SK-N-SH (cell line): ENCODE measurements around the gene DAB1. TPM values are rescaled to one million over a fixed set of nuclear protein-coding genes. Genes with fewer than 3 reads are reported as not detected.

Experiments
- CTCF ChIA-PET: fragments of 300-600, 350-600 bp; formaldehyde crosslinking; extraction: SDS; loops from one replicate; lab custom pipeline; 2021; lab: Yijun Ruan, JAX
- POLR2A ChIA-PET: fragments of 350-600 bp; sonication (Branson Sonifier 250); formaldehyde crosslinking; extraction: SDS; loops from one replicate; lab custom pipeline; 2020; ENCODE audit warnings: antibody characterized with exemption, inconsistent platforms; lab: Yijun Ruan, JAX
- DNase-seq: peaks from one replicate; pipeline ENCODE4 v3.0.0; 2012
- H2AFZ ChIP-seq: fragments of 200-600 bp; sonication (generic); 2 replicates; pipeline ENCODE4 v1.8.1; 2016; ENCODE audit warnings: antibody characterized with exemption, mild to moderate bottlenecking, low read depth
- H3F3A ChIP-seq: fragments of 200-600 bp; sonication (generic); replicated peaks from 2 replicates; pipeline ENCODE3; 2016; ENCODE audit warnings: antibody characterized with exemption, mild to moderate bottlenecking; ENCODE audit not compliant: insufficient read depth
- H3K27ac ChIP-seq, 2 experiments: fragments of 200-500 bp in 1 of 2; fragments of 200-600 bp in 1 of 2; sonication (Bioruptor generic) in 1 of 2; sonication (generic), shearing (Covaris generic) in 1 of 2; 2 replicates each; pipeline versions ENCODE4 v1.5.1 to v1.6.1; 2014 to 2016; ENCODE audit warnings: low read depth in 2 of 2, inconsistent platforms in 1 of 2, low read length in 1 of 2, mild to moderate bottlenecking in 1 of 2, mixed read lengths in 1 of 2
- H3K27me3 ChIP-seq: fragments of 200-600 bp; sonication (generic), shearing (Covaris generic); 2 replicates; pipeline ENCODE4 v1.6.1; 2016; ENCODE audit warnings: mixed run types; ENCODE audit not compliant: insufficient read depth
- H3K36me3 ChIP-seq, 2 experiments: fragments of 200-500 bp in 1 of 2; fragments of 200-600 bp in 1 of 2; sonication (Bioruptor generic) in 1 of 2; sonication (generic) in 1 of 2; replicated peaks in 1 of 2; 2 replicates each; pipeline versions ENCODE3 to v1.5.1; 2014 to 2016; ENCODE audit warnings: low read length in 1 of 2, mild to moderate bottlenecking in 1 of 2; ENCODE audit not compliant: insufficient read depth in 2 of 2, control insufficient read depth in 1 of 2
- H3K4me1 ChIP-seq, 2 experiments: fragments of 200-500 bp in 1 of 2; fragments of 200-600 bp in 1 of 2; sonication (Bioruptor generic) in 1 of 2; sonication (generic), shearing (Covaris generic) in 1 of 2; 2 replicates each; pipeline versions ENCODE4 v1.5.1 to v1.6.1; 2014 to 2016; ENCODE audit warnings: low read depth in 1 of 2, low read length in 1 of 2, mixed run types in 1 of 2; ENCODE audit not compliant: insufficient read depth in 2 of 2, control insufficient read depth in 1 of 2
- H3K4me2 ChIP-seq: fragments of 200-600 bp; sonication (generic), shearing (Covaris generic); 2 replicates; pipeline ENCODE4 v1.6.1; 2017; ENCODE audit warnings: mixed run types
- H3K4me3 ChIP-seq, 2 experiments: fragments of 200-500 bp in 1 of 2; fragments of 200-600 bp in 1 of 2; sonication (Bioruptor generic) in 1 of 2; sonication (generic), shearing (Covaris generic) in 1 of 2; 2 replicates each; pipeline versions ENCODE4 v1.5.1 to v1.8.1; 2014 to 2016; ENCODE audit warnings: low read depth in 2 of 2, inconsistent platforms in 1 of 2, low read length in 1 of 2, mild to moderate bottlenecking in 1 of 2, mixed read lengths in 1 of 2, moderate library complexity in 1 of 2
- H3K79me2 ChIP-seq: fragments of 200-600 bp; sonication (generic); 2 replicates; pipeline ENCODE4 v1.8.1; 2017; ENCODE audit warnings: mild to moderate bottlenecking; ENCODE audit not compliant: insufficient read depth
- H3K9ac ChIP-seq: fragments of 200-600 bp; sonication (generic); 2 replicates; pipeline ENCODE4 v1.6.1; 2017; ENCODE audit warnings: mixed run types
- H3K9me2 ChIP-seq: fragments of 200-600 bp; sonication (generic); 2 replicates; pipeline ENCODE4 v1.6.1; 2017; ENCODE audit warnings: mixed run types
- H3K9me3 ChIP-seq: fragments of 200-600 bp; sonication (generic); 2 replicates; pipeline ENCODE4 v1.6.1; 2017; ENCODE audit warnings: mixed run types, mild to moderate bottlenecking, moderate library complexity
- H4K20me1 ChIP-seq: fragments of 200-600 bp; sonication (generic); 2 replicates; pipeline ENCODE4 v1.6.1; 2017; ENCODE audit warnings: mild to moderate bottlenecking, mixed run types; ENCODE audit not compliant: insufficient read depth
- CHD2 ChIP-seq: fragments of 150-350 bp; IDR thresholded peaks from 2 replicates; pipeline ENCODE4 v1.6.1; 2018; ENCODE audit warnings: low read length; ENCODE audit not compliant: partially characterized antibody
- ELF1 ChIP-seq: IDR thresholded peaks from 2 replicates; pipeline ENCODE4 v1.4.0; 2012
- FOSL2 ChIP-seq: IDR thresholded peaks from 2 replicates; pipeline ENCODE4 v1.4.0; 2012; ENCODE audit warnings: low read depth, mild to moderate bottlenecking, moderate library complexity, borderline replicate concordance
- MEF2A ChIP-seq: IDR thresholded peaks from 2 replicates; pipeline ENCODE4 v1.4.0; 2012; ENCODE audit warnings: low read depth, borderline replicate concordance
- MXI1 ChIP-seq: IDR thresholded peaks from 2 replicates; pipeline ENCODE4 v1.6.1; 2012; ENCODE audit warnings: mild to moderate bottlenecking, low read depth, low read length, improper control_type of control experiment
- NFIC ChIP-seq: IDR thresholded peaks from 2 replicates; pipeline ENCODE4 v1.4.0; 2012; ENCODE audit warnings: borderline replicate concordance
- NRF1 ChIP-seq: IDR thresholded peaks from 2 replicates; pipeline ENCODE4 v1.6.1; 2012; ENCODE audit warnings: low read depth, mild to moderate bottlenecking, low read length
- SIN3A ChIP-seq: IDR thresholded peaks from 2 replicates; pipeline ENCODE4 v1.6.1; 2012; ENCODE audit warnings: low read depth, mild to moderate bottlenecking, low read length, moderate library complexity, borderline replicate concordance
- SMC3 ChIP-seq: IDR thresholded peaks from 2 replicates; pipeline ENCODE4 v1.6.1; 2012; ENCODE audit warnings: low read depth, low read length, improper control_type of control experiment
- TCF12 ChIP-seq: IDR thresholded peaks from 2 replicates; pipeline ENCODE4 v1.4.0; 2012
- USF2 ChIP-seq: fragments of 150-350 bp; IDR thresholded peaks from 2 replicates; pipeline ENCODE4 v1.6.1; 2017; ENCODE audit warnings: antibody characterized with exemption, low read length, low read depth, borderline replicate concordance
- YY1 ChIP-seq: IDR thresholded peaks from 2 replicates; pipeline ENCODE4 v1.4.0; 2012; ENCODE audit warnings: low read depth, mild to moderate bottlenecking
- ZBTB33 ChIP-seq: IDR thresholded peaks from 2 replicates; pipeline ENCODE4 v1.4.0; 2012; ENCODE audit warnings: low read depth, borderline replicate concordance
- WGBS: methylation state at CpG from one replicate; pipeline ENCODE4 v1.1.6; 2017; ENCODE audit warnings: low lambda C conversion rate; 5-methylcytosine and 5-hydroxymethylcytosine counted together
- polyA plus RNA-seq, 3 experiments: library from polyadenylated mRNA; depleted of rRNA; stranded (reverse); fragments of >200 nt; gene quantifications; 2 replicates each; pipeline ENCODE4 v1.2.3, GENCODE V29; 2012
- TF ChIP-seq, protein P1 (sequence below): IDR thresholded peaks from 2 replicates; pipeline ENCODE4 v1.6.1; 2012; ENCODE audit warnings: mild to moderate bottlenecking, low read depth, low read length, moderate library complexity
- TF ChIP-seq, protein P2 (sequence below): IDR thresholded peaks from 2 replicates; pipeline ENCODE4 v1.4.0; 2012; ENCODE audit warnings: low read depth, borderline replicate concordance

DAB1 gene
- polyA plus RNA-seq, 1 of the 3 experiments (the other 2 are of a cell fraction), result 2.9 TPM

DNA sequence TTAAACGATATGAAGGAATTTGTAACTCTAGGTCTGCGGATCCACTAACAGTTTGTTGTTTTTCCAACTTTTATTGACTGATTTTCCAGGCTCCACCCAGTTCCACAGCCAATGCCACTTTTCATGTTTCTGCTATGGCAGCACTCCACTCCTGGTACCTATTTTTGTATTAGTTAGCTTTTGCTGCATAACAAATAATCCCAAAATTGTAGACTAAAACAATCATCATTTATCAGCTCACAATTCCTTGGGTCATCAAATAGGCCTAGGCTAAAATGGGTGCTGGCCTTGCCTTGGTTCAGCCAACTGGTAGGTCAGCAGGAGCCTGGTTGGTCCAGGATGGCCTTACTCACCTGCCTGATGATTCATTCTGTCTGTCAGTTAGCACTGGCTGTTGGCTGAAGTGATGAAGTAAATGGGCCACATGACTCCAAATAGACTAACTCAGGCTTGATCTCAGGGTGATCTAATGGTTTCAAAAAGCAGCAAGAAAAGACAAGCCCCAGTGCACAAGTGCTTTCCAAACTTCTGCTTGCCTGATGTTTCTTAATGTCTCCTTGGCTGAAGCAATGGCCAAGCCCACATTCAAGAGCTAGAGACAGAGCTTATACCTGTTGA lies 454.9 kb downstream of the DAB1 start:
- TF ChIP-seq CHD2 (no peak), NFIC (no peak), USF2 (no peak), MEF2A (no peak), ZBTB33 (no peak), SIN3A (no peak), ELF1 (no peak), YY1 (no peak), SMC3 (no peak), FOSL2 (no peak), MXI1 (no peak), TCF12 (no peak), NRF1 (no peak)
- TF ChIP-seq, protein P1, sequence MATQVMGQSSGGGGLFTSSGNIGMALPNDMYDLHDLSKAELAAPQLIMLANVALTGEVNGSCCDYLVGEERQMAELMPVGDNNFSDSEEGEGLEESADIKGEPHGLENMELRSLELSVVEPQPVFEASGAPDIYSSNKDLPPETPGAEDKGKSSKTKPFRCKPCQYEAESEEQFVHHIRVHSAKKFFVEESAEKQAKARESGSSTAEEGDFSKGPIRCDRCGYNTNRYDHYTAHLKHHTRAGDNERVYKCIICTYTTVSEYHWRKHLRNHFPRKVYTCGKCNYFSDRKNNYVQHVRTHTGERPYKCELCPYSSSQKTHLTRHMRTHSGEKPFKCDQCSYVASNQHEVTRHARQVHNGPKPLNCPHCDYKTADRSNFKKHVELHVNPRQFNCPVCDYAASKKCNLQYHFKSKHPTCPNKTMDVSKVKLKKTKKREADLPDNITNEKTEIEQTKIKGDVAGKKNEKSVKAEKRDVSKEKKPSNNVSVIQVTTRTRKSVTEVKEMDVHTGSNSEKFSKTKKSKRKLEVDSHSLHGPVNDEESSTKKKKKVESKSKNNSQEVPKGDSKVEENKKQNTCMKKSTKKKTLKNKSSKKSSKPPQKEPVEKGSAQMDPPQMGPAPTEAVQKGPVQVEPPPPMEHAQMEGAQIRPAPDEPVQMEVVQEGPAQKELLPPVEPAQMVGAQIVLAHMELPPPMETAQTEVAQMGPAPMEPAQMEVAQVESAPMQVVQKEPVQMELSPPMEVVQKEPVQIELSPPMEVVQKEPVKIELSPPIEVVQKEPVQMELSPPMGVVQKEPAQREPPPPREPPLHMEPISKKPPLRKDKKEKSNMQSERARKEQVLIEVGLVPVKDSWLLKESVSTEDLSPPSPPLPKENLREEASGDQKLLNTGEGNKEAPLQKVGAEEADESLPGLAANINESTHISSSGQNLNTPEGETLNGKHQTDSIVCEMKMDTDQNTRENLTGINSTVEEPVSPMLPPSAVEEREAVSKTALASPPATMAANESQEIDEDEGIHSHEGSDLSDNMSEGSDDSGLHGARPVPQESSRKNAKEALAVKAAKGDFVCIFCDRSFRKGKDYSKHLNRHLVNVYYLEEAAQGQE, result no peak
- TF ChIP-seq, protein P2, sequence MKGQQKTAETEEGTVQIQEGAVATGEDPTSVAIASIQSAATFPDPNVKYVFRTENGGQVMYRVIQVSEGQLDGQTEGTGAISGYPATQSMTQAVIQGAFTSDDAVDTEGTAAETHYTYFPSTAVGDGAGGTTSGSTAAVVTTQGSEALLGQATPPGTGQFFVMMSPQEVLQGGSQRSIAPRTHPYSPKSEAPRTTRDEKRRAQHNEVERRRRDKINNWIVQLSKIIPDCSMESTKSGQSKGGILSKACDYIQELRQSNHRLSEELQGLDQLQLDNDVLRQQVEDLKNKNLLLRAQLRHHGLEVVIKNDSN, result no peak
- TF ChIP-seq, all 33 proteins: peak for 0
- CTCF ChIA-PET, result interaction anchor here (0.6 to 1.4 kb wide), 8 partner anchors 13 to 148 kb away, joined by 3 to 5 read pairs (median 4); no protein-coding TSS in a partner anchor
- H3K9me2 ChIP-seq, result no peaks in the 10 kb centered on the region
- DNase-seq, result no peak
- H3K9ac ChIP-seq, result no peak overlapping the region
- POLR2A ChIA-PET, result no interaction called here
- no peak overlapping the region for H3K4me2 ChIP-seq
- no peaks in the 10 kb centered on the region for H3K9me3 ChIP-seq
- no peak overlapping the region for H2AFZ ChIP-seq
- WGBS, result 80% methylated on average over 2 of the region's 2 CpGs
- H4K20me1 ChIP-seq, result no peaks in the 10 kb centered on the region
- no peaks in the 10 kb centered on the region for H3K4me1 ChIP-seq
- no peaks in the 10 kb centered on the region for H3K36me3 ChIP-seq
- no peaks in the 10 kb centered on the region for H3K27me3 ChIP-seq
- H3K4me3 ChIP-seq, result no peak overlapping the region
- no peak overlapping the region for H3K27ac ChIP-seq
- H3K79me2 ChIP-seq, result no peaks in the 10 kb centered on the region
- H3F3A ChIP-seq, result no peaks in the 10 kb centered on the region
